CD14-positive monocyte (primary cell): Measurements from ENCODE around the gene KAZN. TPM values are rescaled to one million over a fixed set of nuclear protein-coding genes. Genes with fewer than 3 reads are reported as not detected.

Source experiments
- DNase-seq, 3 donors: peaks; one replicate each; pipeline ENCODE4 v3.0.0-alpha.2; 2011 to 2022
- H2AFZ ChIP-seq: 2 replicates; pipeline ENCODE4 v1.6.0; 2012; ENCODE audit warnings: mild to moderate bottlenecking, low read depth, low read length, inconsistent platforms; ENCODE audit not compliant: insufficient read depth, poor library complexity, severe bottlenecking
- H3K27ac ChIP-seq, 2 donors: 1 replicate in 1 of 2; 2 replicates in 1 of 2; pipeline ENCODE4 v1.5.1; 2012 to 2013; ENCODE audit warnings: low read length in 2 of 2, control low read depth in 1 of 2, inconsistent platforms in 1 of 2, low read depth in 1 of 2, mild to moderate bottlenecking in 1 of 2
- H3K27me3 ChIP-seq, 2 donors: one replicate each; pipeline versions ENCODE4 v1.6.0 to v1.6.1; 2011 to 2013; ENCODE audit warnings: low read length in 2 of 2; ENCODE audit not compliant: control insufficient read depth in 2 of 2, insufficient read depth in 2 of 2
- H3K36me3 ChIP-seq, 2 donors: replicated peaks in 1 of 2; 1 replicate in 1 of 2; 2 replicates in 1 of 2; pipeline versions ENCODE4 v1.5.1 to v1.6.1; 2012 to 2013; ENCODE audit warnings: low read length in 2 of 2, control low read depth in 1 of 2, inconsistent platforms in 1 of 2, mild to moderate bottlenecking in 1 of 2; ENCODE audit not compliant: insufficient read depth in 2 of 2, control insufficient read depth in 1 of 2
- H3K4me1 ChIP-seq, 2 donors: 1 replicate in 1 of 2; 2 replicates in 1 of 2; pipeline versions ENCODE4 v1.5.1 to v1.6.1; 2012 to 2013; ENCODE audit warnings: low read length in 2 of 2, control low read depth in 1 of 2, inconsistent platforms in 1 of 2, mild to moderate bottlenecking in 1 of 2, moderate library complexity in 1 of 2; ENCODE audit not compliant: insufficient read depth in 2 of 2, control insufficient read depth in 1 of 2
- H3K4me2 ChIP-seq: replicated peaks from 2 replicates; pipeline ENCODE3; 2012; ENCODE audit warnings: low read length, moderate library complexity, mild to moderate bottlenecking; ENCODE audit not compliant: poor library complexity, severe bottlenecking; ENCODE audit errors: extremely low read depth
- H3K4me3 ChIP-seq, 3 experiments: fragments of 200-600 bp in 1 of 3; sonication (generic) in 1 of 3; replicated peaks in 1 of 3; 1 replicate in 2 of 3; 2 replicates in 1 of 3; pipeline ENCODE4 v1.5.1; 2011 to 2013; ENCODE audit warnings: low read length in 3 of 3, mild to moderate bottlenecking in 3 of 3, control low read depth in 2 of 3, low read depth in 2 of 3, inconsistent platforms in 1 of 3, moderate library complexity in 1 of 3
- H3K79me2 ChIP-seq: 2 replicates; pipeline ENCODE4 v1.6.0; 2012; ENCODE audit warnings: mild to moderate bottlenecking, control low read depth, inconsistent platforms, low read length, moderate library complexity; ENCODE audit not compliant: insufficient read depth
- H3K9ac ChIP-seq: 2 replicates; pipeline ENCODE4 v1.6.0; 2017; ENCODE audit warnings: low read length, mild to moderate bottlenecking; ENCODE audit not compliant: insufficient read depth, poor library complexity, severe bottlenecking
- H3K9me3 ChIP-seq, 2 donors: replicated peaks in 1 of 2; 1 replicate in 1 of 2; 2 replicates in 1 of 2; pipeline versions ENCODE4 v1.5.1 to v1.6.1; 2012 to 2013; ENCODE audit warnings: low read length in 2 of 2, control low read depth in 1 of 2; ENCODE audit not compliant: control insufficient read depth in 1 of 2, insufficient read depth in 1 of 2
- H4K20me1 ChIP-seq: 2 replicates; pipeline ENCODE4 v1.6.0; 2012; ENCODE audit warnings: mild to moderate bottlenecking, low read length, control low read depth, moderate library complexity; ENCODE audit not compliant: insufficient read depth
- H3K27ac Mint-ChIP-seq, 7 donors: one replicate each; pipeline ENCODE4 v1.8.0; 2020; ENCODE audit warnings: mild to moderate bottlenecking in 7 of 7, mixed read lengths in 7 of 7, moderate library complexity in 6 of 7, inconsistent platforms in 2 of 7
- H3K27me3 Mint-ChIP-seq, 3 donors: one replicate each; pipeline ENCODE4 v1.8.0; 2021 to 2022; ENCODE audit warnings: low read depth in 3 of 3, mild to moderate bottlenecking in 3 of 3, mixed read lengths in 3 of 3, moderate library complexity in 3 of 3, inconsistent platforms in 1 of 3
- H3K36me3 Mint-ChIP-seq, 2 donors: one replicate each; pipeline ENCODE4 v1.8.0; 2020; ENCODE audit warnings: mixed read lengths in 2 of 2, inconsistent platforms in 1 of 2, mild to moderate bottlenecking in 1 of 2
- H3K4me1 Mint-ChIP-seq: one replicate; pipeline ENCODE4 v1.8.0; 2020; ENCODE audit warnings: mild to moderate bottlenecking, mixed read lengths
- H3K4me3 Mint-ChIP-seq, 2 donors: one replicate each; pipeline ENCODE4 v1.8.0; 2020; ENCODE audit warnings: mild to moderate bottlenecking in 2 of 2, mixed read lengths in 2 of 2, moderate library complexity in 1 of 2
- H3K9me3 Mint-ChIP-seq, 7 donors: one replicate each; pipeline ENCODE4 v1.8.0; 2020 to 2022; ENCODE audit warnings: mixed read lengths in 7 of 7, mild to moderate bottlenecking in 6 of 7, moderate library complexity in 6 of 7, inconsistent platforms in 2 of 7
- CTCF ChIP-seq: fragments of 200-600 bp; IDR thresholded peaks from one replicate; pipeline ENCODE4 v1.8.0; 2022; ENCODE audit warnings: antibody characterized with exemption, mild to moderate bottlenecking
- WGBS: methylation state at CpG from one replicate; pipeline ENCODE4 v1.1.5; 2013; ENCODE audit warnings: missing lambda C conversion rate; ENCODE audit not compliant: insufficient coverage; 5-methylcytosine and 5-hydroxymethylcytosine counted together
- intact Hi-C, 2 donors: fragments of 100-400 bp; cut with micrococcal nuclease; formaldehyde crosslinking; loops; one replicate each; pipeline versions ENCODE4 v1.15.0 to v1.15.1; 2023
- polyA plus RNA-seq, 3 donors: library from polyadenylated mRNA; depleted of rRNA in 1 of 3; unstranded in 2 of 3; stranded (reverse) in 1 of 3; fragments of 300-500 nt in 2 of 3; fragments of >200 nt in 1 of 3; fragmentation: Illumina TruSeq in 2 of 3; gene quantifications; 1 replicate in 2 of 3; 2 replicates in 1 of 3; pipeline ENCODE4 v1.2.3, GENCODE V29; 2012 to 2021

The KAZN gene
- polyA plus RNA-seq, 3 donors: not detected

GRCh38 chr1:14611792-14612191 lies 13.3 kb downstream of the KAZN start:
- H3K27me3 ChIP-seq: no peaks in the 10 kb centered on the region

GRCh38 chr1:14612256-14612655 lies 13.8 kb downstream of the KAZN start:
- no peaks in the 10 kb centered on the region for H3K79me2 ChIP-seq
- intact Hi-C loops: no loop called here
- no peak overlapping the region for H3K27ac ChIP-seq
- Mint-ChIP-seq H3K27ac (no peak overlapping the region), H3K36me3 (no peaks in the 10 kb centered on the region), H3K27me3 (peaks cover 3 to 6% (median 3%) of the 10 kb centered on the region in 3 donors), H3K4me1 (peaks cover 16% of the 10 kb centered on the region), H3K4me3 (no peak overlapping the region), H3K9me3 (peaks cover 0 to 1% (median 0%) of the 10 kb centered on the region in 7 donors)
- no peaks in the 10 kb centered on the region for H3K36me3 ChIP-seq
- no peaks in the 10 kb centered on the region for H3K27me3 ChIP-seq
- H3K4me1 ChIP-seq: no peaks in the 10 kb centered on the region
- no peak overlapping the region for H2AFZ ChIP-seq
- H3K4me3 ChIP-seq: no peak overlapping the region
- no peak for TF ChIP-seq CTCF
- no peak overlapping the region for H3K9ac ChIP-seq
- H3K4me2 ChIP-seq: no peak overlapping the region
- no peaks in the 10 kb centered on the region for H4K20me1 ChIP-seq
- no peak for DNase-seq
- no peaks in the 10 kb centered on the region for H3K9me3 ChIP-seq
- WGBS: 96% methylated on average over 4 of the region's 5 CpGs

More at GRCh38 chr1:14611792-14612191, 13.3 kb downstream of the KAZN start:
- Mint-ChIP-seq H3K4me3 (no peak overlapping the region), H3K4me1 (peaks cover 16% of the 10 kb centered on the region), H3K27ac (no peak overlapping the region), H3K9me3 (peaks cover 0 to 1% (median 0%) of the 10 kb centered on the region in 7 donors), H3K27me3 (peaks cover 3 to 6% (median 5%) of the 10 kb centered on the region in 3 donors), H3K36me3 (no peaks in the 10 kb centered on the region)
- no peak overlapping the region for H3K4me3 ChIP-seq
- intact Hi-C loops: no loop called here
- no peak overlapping the region for H2AFZ ChIP-seq
- no peaks in the 10 kb centered on the region for H3K4me1 ChIP-seq
- no peaks in the 10 kb centered on the region for H3K79me2 ChIP-seq
- no peak for TF ChIP-seq CTCF
- H3K9me3 ChIP-seq: no peaks in the 10 kb centered on the region
- H3K27ac ChIP-seq: no peak overlapping the region
- H4K20me1 ChIP-seq: no peaks in the 10 kb centered on the region
- no peaks in the 10 kb centered on the region for H3K36me3 ChIP-seq
- WGBS: no CpG with 5 or more reads among the region's 3 CpGs
- H3K9ac ChIP-seq: no peak overlapping the region
- H3K4me2 ChIP-seq: no peak overlapping the region
- no peak for DNase-seq
